ENCODE results near the gene IGDCC3.

IGDCC3 gene

DNA sequence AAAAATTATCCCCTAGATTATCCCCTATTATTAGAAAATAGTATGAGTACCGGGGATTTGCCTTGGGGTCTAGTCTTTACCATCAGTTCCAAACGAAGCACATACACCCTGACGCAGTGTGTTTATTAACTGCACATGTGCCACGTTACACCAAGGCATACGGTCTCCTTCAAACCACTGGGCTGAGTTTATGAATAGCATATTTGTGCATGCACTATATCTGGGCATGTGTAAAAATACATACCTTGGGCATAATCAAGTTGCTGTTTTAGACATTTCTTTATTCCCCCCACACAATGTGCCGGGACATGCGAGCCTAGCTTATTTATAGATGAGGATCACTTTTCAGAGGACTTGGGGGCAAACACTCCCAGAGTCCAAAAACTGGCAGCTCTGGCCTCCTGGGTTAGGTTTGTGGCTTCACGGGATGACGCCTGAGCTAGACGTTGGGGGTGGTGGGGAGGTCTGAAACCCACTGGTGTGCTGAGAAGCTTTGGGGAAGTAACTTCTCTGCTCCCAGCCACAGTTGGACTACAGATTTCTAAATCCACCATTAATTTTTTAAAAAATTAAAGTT lies 28.7 kb upstream of the IGDCC3 start:
- H4K20me1 ChIP-seq (ENCODE audit: insufficient read depth, low read length): no peaks in the 10 kb centered on the region
- no peaks in the 10 kb centered on the region for H3K79me2 ChIP-seq (ENCODE audit: insufficient read depth, low read length)
- H3K27ac ChIP-seq (ENCODE audit: low read depth, low read length, poor library complexity, severe bottlenecking): no peak overlapping the region
- H2AFZ ChIP-seq (ENCODE audit: low read length): no peak overlapping the region
- 0 out of 2 replicates have a peak, but pooled peaks cover 3% of the 10 kb centered on the region for H3K27me3 ChIP-seq (ENCODE audit: insufficient read depth, low read length)
- H3K9me2 ChIP-seq (ENCODE audit: low read depth, low read length): no peaks in the 10 kb centered on the region
- TF ChIP-seq CTCF (IDR thresholded peaks at IDR 0.05; ENCODE audit: low read length) (no peak), EZH2 (IDR thresholded peaks at IDR 0.05; ENCODE audit: borderline replicate concordance, low read length) (no peak)
- peaks cover 7% of the 10 kb centered on the region for H3K4me1 ChIP-seq (ENCODE audit: insufficient read depth, low read length, severe bottlenecking)
- H3F3A ChIP-seq (ENCODE audit: insufficient read depth, low read length): no peaks in the 10 kb centered on the region
- H3K9ac ChIP-seq (ENCODE audit: low read length): no peak overlapping the region
- H3K4me3 ChIP-seq (ENCODE audit: low read depth, low read length, poor library complexity, severe bottlenecking): no peak overlapping the region
- H3K36me3 ChIP-seq (ENCODE audit: insufficient read depth, low read length): no peaks in the 10 kb centered on the region
- no peak overlapping the region for H3K4me2 ChIP-seq (ENCODE audit: low read length)
- no peaks in the 10 kb centered on the region for H3K9me3 ChIP-seq (ENCODE audit: low read length)

DNA sequence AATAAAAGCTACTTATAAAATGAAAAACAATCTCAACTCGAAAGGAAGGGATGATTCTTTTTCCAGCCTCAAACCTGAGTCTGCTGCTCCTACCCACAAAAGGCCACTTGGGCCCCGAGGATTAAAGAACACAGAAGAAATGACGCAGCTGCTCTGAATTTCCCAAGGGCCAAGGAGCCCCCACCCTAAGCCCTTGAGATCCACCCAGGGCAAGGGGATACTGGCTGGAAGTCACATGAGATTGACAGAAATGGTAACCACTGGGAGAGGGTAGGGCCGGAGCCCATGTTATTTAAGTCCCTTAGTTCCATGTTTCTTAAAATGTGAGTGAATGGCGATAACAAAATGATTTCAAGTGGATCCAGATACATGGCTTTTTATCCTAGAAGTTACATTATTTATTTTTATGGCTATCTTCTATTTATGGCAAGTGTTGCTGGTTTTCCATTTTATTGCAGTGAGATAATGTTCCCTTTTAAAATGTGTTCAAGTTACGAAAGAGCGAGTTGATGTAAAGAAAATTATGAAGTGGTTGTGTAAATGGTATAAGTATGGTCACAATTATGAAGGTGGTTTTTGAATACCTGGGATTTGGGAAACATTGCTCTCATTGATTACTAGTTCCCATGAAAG lies 28.1 kb upstream of the IGDCC3 start:
- peaks cover 7% of the 10 kb centered on the region for H3K4me1 ChIP-seq (ENCODE audit: insufficient read depth, low read length, severe bottlenecking)
- no peaks in the 10 kb centered on the region for H3K9me3 ChIP-seq (ENCODE audit: low read length)
- no peaks in the 10 kb centered on the region for H4K20me1 ChIP-seq (ENCODE audit: insufficient read depth, low read length)
- H3K9ac ChIP-seq (ENCODE audit: low read length): no peak overlapping the region
- H3K36me3 ChIP-seq (ENCODE audit: insufficient read depth, low read length): no peaks in the 10 kb centered on the region
- H3F3A ChIP-seq (ENCODE audit: insufficient read depth, low read length): no peaks in the 10 kb centered on the region
- H3K27me3 ChIP-seq (ENCODE audit: insufficient read depth, low read length): 0 out of 2 replicates have a peak, but pooled peaks cover 3% of the 10 kb centered on the region
- TF ChIP-seq CTCF (IDR thresholded peaks at IDR 0.05; ENCODE audit: low read length) (no peak), EZH2 (IDR thresholded peaks at IDR 0.05; ENCODE audit: borderline replicate concordance, low read length) (no peak)
- H3K4me2 ChIP-seq (ENCODE audit: low read length): no peak overlapping the region
- H3K9me2 ChIP-seq (ENCODE audit: low read depth, low read length): no peaks in the 10 kb centered on the region
- no peak overlapping the region for H3K27ac ChIP-seq (ENCODE audit: low read depth, low read length, poor library complexity, severe bottlenecking)
- H2AFZ ChIP-seq (ENCODE audit: low read length): no peak overlapping the region
- no peak overlapping the region for H3K4me3 ChIP-seq (ENCODE audit: low read depth, low read length, poor library complexity, severe bottlenecking)
- H3K79me2 ChIP-seq (ENCODE audit: insufficient read depth, low read length): no peaks in the 10 kb centered on the region

DNA sequence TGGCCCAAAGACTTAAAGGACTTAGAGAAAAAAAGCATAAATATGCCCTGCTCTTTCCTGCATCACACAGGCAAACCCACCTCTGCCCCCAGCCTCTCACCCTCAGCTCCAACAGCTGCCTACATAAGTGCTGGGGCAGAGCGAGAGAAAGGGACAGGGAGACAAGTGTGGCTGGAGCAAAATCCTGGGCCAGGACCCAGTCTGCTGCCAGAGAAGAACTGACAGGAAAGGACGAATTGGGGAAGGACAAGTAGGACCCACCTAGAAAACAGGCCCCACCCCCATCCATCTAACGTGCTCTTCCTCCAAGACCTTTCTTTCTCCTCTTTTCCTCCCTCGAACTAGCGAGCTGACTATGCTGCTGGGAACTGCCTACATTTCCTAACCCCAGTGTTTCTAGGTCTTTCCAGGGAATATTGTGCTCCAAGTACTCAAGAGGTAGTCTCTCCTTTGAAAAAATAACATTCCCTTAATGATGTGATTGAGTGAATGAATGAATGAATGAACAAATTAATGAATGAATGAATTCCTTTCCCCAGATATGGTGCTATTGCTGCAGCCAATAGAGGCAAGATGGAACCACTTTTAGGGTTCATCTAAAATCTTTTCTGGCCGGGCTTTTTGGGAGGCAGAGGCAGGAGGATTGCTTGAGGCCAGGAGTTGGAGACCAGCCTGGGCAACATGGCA lies 26.5 kb upstream of the IGDCC3 start:
- Histone ChIP-seq H2AFZ (ENCODE audit: low read length) (no peak overlapping the region), H3K79me2 (ENCODE audit: insufficient read depth, low read length) (no peaks in the 10 kb centered on the region), H3K27me3 (ENCODE audit: insufficient read depth, low read length) (no peaks in the 10 kb centered on the region), H3K4me3 (ENCODE audit: low read depth, low read length, poor library complexity, severe bottlenecking) (no peak overlapping the region), H3K9me2 (ENCODE audit: low read depth, low read length) (no peaks in the 10 kb centered on the region), H3K9ac (ENCODE audit: low read length) (no peak overlapping the region), H3K27ac (ENCODE audit: low read depth, low read length, poor library complexity, severe bottlenecking) (no peak overlapping the region), H3K9me3 (ENCODE audit: low read length) (no peaks in the 10 kb centered on the region), H3K4me1 (ENCODE audit: insufficient read depth, low read length, severe bottlenecking) (peaks cover 4% of the 10 kb centered on the region), H3F3A (ENCODE audit: insufficient read depth, low read length) (no peaks in the 10 kb centered on the region), H3K36me3 (ENCODE audit: insufficient read depth, low read length) (no peaks in the 10 kb centered on the region), H3K4me2 (ENCODE audit: low read length) (no peak overlapping the region), H4K20me1 (ENCODE audit: insufficient read depth, low read length) (no peaks in the 10 kb centered on the region)
- TF ChIP-seq EZH2 (IDR thresholded peaks at IDR 0.05; ENCODE audit: borderline replicate concordance, low read length) (no peak), CTCF (IDR thresholded peaks at IDR 0.05; ENCODE audit: low read length) (no peak)
